HL-60 (cell line): ENCODE measurements around the gene PRR7.

Source experiments
- DNase-seq, 2 experiments: peaks; one replicate each; pipeline ENCODE4 v3.0.0-alpha.2; 2010 to 2020; ENCODE audit warnings: low read depth in 1 of 2, low spot score in 1 of 2
- H3K27ac ChIP-seq: fragments of 250-450 bp; sonication (Bioruptor Pico); replicated peaks from 2 replicates; pipeline ENCODE4 v1.5.1; 2020; ENCODE audit warnings: mild to moderate bottlenecking, moderate library complexity
- H3K27me3 ChIP-seq: fragments of 250-450 bp; sonication (Bioruptor Pico); 2 replicates; pipeline ENCODE4 v1.5.1; 2021; ENCODE audit warnings: mild to moderate bottlenecking, moderate library complexity; ENCODE audit not compliant: insufficient read depth, poor library complexity, severe bottlenecking
- H3K4me3 ChIP-seq: replicated peaks from 2 replicates; pipeline ENCODE4 v1.5.1; 2011; ENCODE audit warnings: mild to moderate bottlenecking, control low read depth, low read length; ENCODE audit not compliant: insufficient read depth
- GABPA ChIP-seq: IDR thresholded peaks from 2 replicates; pipeline ENCODE4 v1.6.1; 2012; ENCODE audit warnings: low read depth
- POLR2AphosphoS5 ChIP-seq: IDR thresholded peaks from 2 replicates; pipeline ENCODE4 v1.6.1; 2012; ENCODE audit warnings: low read depth
- SPI1 ChIP-seq: IDR thresholded peaks from 2 replicates; pipeline ENCODE4 v1.6.1; 2012; ENCODE audit warnings: low read depth, mild to moderate bottlenecking, borderline replicate concordance
- TF ChIP-seq, protein P1 (sequence below): IDR thresholded peaks from 2 replicates; pipeline ENCODE4 v1.6.1; 2012; ENCODE audit warnings: low read depth; ENCODE audit not compliant: insufficient replicate concordance
- TF ChIP-seq, protein P2 (sequence below): IDR thresholded peaks from one replicate; pipeline ENCODE4 v1.5.1; 2011; ENCODE audit warnings: low read length, control low read depth, inconsistent platforms; ENCODE audit not compliant: insufficient read depth

The PRR7 gene

DNA sequence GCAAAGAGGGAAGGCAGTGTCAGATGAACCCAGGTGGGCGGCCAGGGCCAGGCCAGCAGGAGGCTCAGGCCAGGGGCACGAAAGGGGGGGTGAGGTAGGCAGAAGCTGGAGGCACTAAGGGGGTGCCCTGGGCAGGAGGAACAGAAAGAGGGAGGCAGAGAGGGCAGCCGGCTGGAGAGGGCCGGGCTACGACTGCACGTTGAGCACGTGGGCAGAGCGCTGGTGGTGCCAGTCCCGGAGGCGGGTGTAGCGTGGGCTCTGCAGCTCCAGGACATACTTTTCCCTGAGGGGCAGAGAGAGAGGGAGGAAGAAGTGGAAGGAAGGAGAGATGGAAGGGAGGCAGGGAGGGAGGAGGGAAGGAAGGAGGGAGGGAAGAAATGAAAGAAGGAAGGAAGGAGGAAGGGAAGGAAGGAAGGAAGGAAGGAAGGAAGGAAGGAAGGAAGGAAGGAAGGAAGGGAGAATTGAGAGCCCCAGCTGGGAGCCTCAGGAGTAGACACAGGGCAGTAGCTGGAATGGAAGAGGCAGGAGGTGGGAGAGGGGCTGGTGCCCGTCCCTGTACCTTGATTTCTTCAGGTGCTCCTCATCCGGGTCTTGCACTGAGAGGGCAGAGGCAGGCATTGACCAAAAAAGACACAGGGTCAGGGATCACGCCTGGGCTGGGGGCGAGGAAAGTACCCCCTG, 43.8 kb downstream of the PRR7 start:
- TF ChIP-seq GABPA (no peak), SPI1 (no peak), POLR2AphosphoS5 (no peak)
- TF ChIP-seq, protein P1, sequence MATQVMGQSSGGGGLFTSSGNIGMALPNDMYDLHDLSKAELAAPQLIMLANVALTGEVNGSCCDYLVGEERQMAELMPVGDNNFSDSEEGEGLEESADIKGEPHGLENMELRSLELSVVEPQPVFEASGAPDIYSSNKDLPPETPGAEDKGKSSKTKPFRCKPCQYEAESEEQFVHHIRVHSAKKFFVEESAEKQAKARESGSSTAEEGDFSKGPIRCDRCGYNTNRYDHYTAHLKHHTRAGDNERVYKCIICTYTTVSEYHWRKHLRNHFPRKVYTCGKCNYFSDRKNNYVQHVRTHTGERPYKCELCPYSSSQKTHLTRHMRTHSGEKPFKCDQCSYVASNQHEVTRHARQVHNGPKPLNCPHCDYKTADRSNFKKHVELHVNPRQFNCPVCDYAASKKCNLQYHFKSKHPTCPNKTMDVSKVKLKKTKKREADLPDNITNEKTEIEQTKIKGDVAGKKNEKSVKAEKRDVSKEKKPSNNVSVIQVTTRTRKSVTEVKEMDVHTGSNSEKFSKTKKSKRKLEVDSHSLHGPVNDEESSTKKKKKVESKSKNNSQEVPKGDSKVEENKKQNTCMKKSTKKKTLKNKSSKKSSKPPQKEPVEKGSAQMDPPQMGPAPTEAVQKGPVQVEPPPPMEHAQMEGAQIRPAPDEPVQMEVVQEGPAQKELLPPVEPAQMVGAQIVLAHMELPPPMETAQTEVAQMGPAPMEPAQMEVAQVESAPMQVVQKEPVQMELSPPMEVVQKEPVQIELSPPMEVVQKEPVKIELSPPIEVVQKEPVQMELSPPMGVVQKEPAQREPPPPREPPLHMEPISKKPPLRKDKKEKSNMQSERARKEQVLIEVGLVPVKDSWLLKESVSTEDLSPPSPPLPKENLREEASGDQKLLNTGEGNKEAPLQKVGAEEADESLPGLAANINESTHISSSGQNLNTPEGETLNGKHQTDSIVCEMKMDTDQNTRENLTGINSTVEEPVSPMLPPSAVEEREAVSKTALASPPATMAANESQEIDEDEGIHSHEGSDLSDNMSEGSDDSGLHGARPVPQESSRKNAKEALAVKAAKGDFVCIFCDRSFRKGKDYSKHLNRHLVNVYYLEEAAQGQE, result no peak
- TF ChIP-seq, protein P2, sequence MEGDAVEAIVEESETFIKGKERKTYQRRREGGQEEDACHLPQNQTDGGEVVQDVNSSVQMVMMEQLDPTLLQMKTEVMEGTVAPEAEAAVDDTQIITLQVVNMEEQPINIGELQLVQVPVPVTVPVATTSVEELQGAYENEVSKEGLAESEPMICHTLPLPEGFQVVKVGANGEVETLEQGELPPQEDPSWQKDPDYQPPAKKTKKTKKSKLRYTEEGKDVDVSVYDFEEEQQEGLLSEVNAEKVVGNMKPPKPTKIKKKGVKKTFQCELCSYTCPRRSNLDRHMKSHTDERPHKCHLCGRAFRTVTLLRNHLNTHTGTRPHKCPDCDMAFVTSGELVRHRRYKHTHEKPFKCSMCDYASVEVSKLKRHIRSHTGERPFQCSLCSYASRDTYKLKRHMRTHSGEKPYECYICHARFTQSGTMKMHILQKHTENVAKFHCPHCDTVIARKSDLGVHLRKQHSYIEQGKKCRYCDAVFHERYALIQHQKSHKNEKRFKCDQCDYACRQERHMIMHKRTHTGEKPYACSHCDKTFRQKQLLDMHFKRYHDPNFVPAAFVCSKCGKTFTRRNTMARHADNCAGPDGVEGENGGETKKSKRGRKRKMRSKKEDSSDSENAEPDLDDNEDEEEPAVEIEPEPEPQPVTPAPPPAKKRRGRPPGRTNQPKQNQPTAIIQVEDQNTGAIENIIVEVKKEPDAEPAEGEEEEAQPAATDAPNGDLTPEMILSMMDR, result no peak
- H3K4me3 ChIP-seq, result no peak overlapping the region
- no peaks in the 10 kb centered on the region for H3K27me3 ChIP-seq
- no peak for DNase-seq
- H3K27ac ChIP-seq, result no peak overlapping the region

DNA sequence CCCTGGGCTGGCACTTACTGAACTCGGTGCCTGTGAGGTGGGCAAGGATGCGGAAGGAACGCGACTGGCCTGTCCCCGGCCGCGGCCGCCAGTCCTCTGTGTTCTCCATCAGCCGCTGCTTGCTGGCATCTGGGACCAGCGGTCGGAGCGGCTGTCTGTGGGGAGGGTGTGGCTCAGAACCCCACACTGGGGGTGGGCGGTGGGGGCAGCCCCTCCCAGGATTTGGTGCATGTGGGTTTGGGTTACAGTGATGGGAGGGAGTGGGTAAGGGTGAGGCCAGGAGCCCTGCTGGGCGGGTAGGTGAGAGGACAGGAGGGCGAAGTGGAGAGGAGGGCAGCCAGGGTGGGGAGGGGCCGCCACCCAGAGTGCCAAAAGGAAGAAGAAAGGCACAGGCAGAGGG, 44.4 kb downstream of the PRR7 start:
- Histone ChIP-seq H3K27me3 (no peaks in the 10 kb centered on the region), H3K4me3 (no peak overlapping the region), H3K27ac (no peak overlapping the region)
- no peak for DNase-seq
- TF ChIP-seq GABPA, result no peak
- TF ChIP-seq POLR2AphosphoS5, result no peak
- no peak for TF ChIP-seq SPI1
- TF ChIP-seq, protein P1, result no peak
- TF ChIP-seq, protein P2, result no peak

DNA sequence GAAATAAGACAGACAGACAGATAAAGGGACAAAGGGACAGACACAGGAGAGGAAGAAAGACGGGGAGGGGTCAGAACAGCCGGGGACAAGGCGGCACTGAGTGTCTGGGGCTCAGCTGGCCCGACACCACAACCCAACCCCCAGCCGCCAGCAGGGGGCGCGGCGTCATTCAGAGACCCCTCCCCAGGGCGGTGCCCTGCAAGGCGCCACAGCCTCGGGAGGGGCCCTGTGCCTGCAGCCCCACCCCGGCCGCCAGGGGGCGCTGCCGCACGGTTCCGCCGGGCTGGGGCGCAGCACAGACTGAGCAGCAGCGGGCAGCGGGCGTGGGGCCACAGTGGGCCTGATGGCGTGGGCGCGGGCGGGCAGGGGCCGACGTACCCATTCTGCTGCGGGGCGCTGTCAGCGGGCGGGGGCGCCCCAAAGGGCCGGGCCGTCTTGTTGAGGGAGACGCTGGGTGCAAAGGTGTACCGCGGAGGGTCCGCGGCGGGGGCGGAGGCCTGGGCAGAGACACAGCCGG, 44.9 kb downstream of the PRR7 start:
- peak in 1 of 2 experiments; percentile 41 for DNase-seq
- TF ChIP-seq, protein P2, result peak; percentile 34
- TF ChIP-seq SPI1, result no peak
- H3K4me3 ChIP-seq, result no peak overlapping the region
- H3K27me3 ChIP-seq, result no peaks in the 10 kb centered on the region
- no peak overlapping the region for H3K27ac ChIP-seq
